IMR-90 (cell line): Measurements from ENCODE around the gene TGM6. TPM values are rescaled to one million over a fixed set of nuclear protein-coding genes. Genes with fewer than 3 reads are reported as not detected.

ENCODE experiments used
- ATAC-seq: fragments of 200-7000 bp; cut with Tn5 transposase; 2 replicates; pipeline ENCODE4 v1.9.1; 2020; ENCODE audit warnings: low read depth, mild to moderate bottlenecking, moderate library complexity
- BruUV-seq: library from RNA; stranded (reverse); fragments of 400-500 nt; replicated peaks from 2 replicates; lab custom pipeline; 2021; lab: Mats Ljungman, UMichigan
- CTCF ChIA-PET: fragments of 300-600 bp; formaldehyde crosslinking; extraction: SDS; loops from one replicate; lab custom pipeline; 2021; ENCODE audit warnings: antibody characterized with exemption; lab: Yijun Ruan, JAX
- POLR2A ChIA-PET: fragments of 300-600 bp; sonication (Branson Sonifier 250); formaldehyde crosslinking; loops from one replicate; lab custom pipeline; 2022; ENCODE audit warnings: antibody characterized with exemption; ENCODE audit not compliant: unreplicated experiment; lab: Charles Lee
- DNase-seq: peaks from one replicate; pipeline ENCODE4 v3.0.0; 2013
- H2AFZ ChIP-seq: replicated peaks from 2 replicates; pipeline ENCODE3; 2013; ENCODE audit warnings: low read length, mild to moderate bottlenecking; ENCODE audit not compliant: poor library complexity
- H2AK5ac ChIP-seq: 2 replicates; pipeline ENCODE4 v1.6.1; 2013; ENCODE audit warnings: low read depth, low read length, inconsistent platforms
- H2AK9ac ChIP-seq: replicated peaks from 2 replicates; pipeline ENCODE3; 2013; ENCODE audit warnings: mild to moderate bottlenecking, low read depth, low read length, moderate library complexity; ENCODE audit not compliant: poor library complexity
- H2BK120ac ChIP-seq: 2 replicates; pipeline ENCODE4 v1.6.1; 2013; ENCODE audit warnings: low read depth, low read length, inconsistent platforms
- H2BK15ac ChIP-seq: 3 replicates; pipeline ENCODE4 v1.6.1; 2013; ENCODE audit warnings: low read depth, low read length, inconsistent platforms
- H2BK20ac ChIP-seq: 2 replicates; pipeline ENCODE4 v1.6.1; 2013; ENCODE audit warnings: low read depth, mild to moderate bottlenecking, inconsistent platforms, low read length, moderate library complexity
- H2BK5ac ChIP-seq: 2 replicates; pipeline ENCODE4 v1.6.1; 2013; ENCODE audit warnings: mild to moderate bottlenecking, low read depth, low read length, inconsistent platforms; ENCODE audit not compliant: poor library complexity, severe bottlenecking
- H3K14ac ChIP-seq: replicated peaks from 2 replicates; pipeline ENCODE4 v1.6.1; 2013; ENCODE audit warnings: low read depth, low read length, inconsistent platforms
- H3K18ac ChIP-seq: 2 replicates; pipeline ENCODE4 v1.6.1; 2013; ENCODE audit warnings: low read depth, low read length, control low read depth
- H3K23ac ChIP-seq: 2 replicates; pipeline ENCODE4 v1.6.1; 2013; ENCODE audit warnings: low read depth, low read length, inconsistent platforms
- H3K27ac ChIP-seq: 2 replicates; pipeline ENCODE4 v1.5.1; 2013; ENCODE audit warnings: mild to moderate bottlenecking, control low read depth, low read length; ENCODE audit not compliant: insufficient read depth
- H3K27me3 ChIP-seq: 2 replicates; pipeline ENCODE4 v1.6.1; 2013; ENCODE audit warnings: low read length; ENCODE audit not compliant: control insufficient read depth, insufficient read depth
- H3K36me3 ChIP-seq: 2 replicates; pipeline ENCODE4 v1.6.1; 2013; ENCODE audit warnings: low read length, mixed read lengths; ENCODE audit not compliant: control insufficient read depth, insufficient read depth
- H3K4ac ChIP-seq: 2 replicates; pipeline ENCODE4 v1.6.1; 2013; ENCODE audit warnings: low read depth, low read length, inconsistent platforms
- H3K4me1 ChIP-seq: 2 replicates; pipeline ENCODE4 v1.6.1; 2013; ENCODE audit warnings: low read length, mixed read lengths; ENCODE audit not compliant: control insufficient read depth, insufficient read depth
- H3K4me2 ChIP-seq: 2 replicates; pipeline ENCODE4 v1.6.1; 2013; ENCODE audit warnings: low read depth, mild to moderate bottlenecking, control low read depth, low read length, moderate library complexity
- H3K4me3 ChIP-seq: 2 replicates; pipeline ENCODE4 v1.5.1; 2013; ENCODE audit warnings: low read depth, mild to moderate bottlenecking, control low read depth, low read length, moderate library complexity; ENCODE audit not compliant: insufficient read depth
- H3K56ac ChIP-seq: 2 replicates; pipeline ENCODE4 v1.6.1; 2013; ENCODE audit warnings: low read length, inconsistent platforms; ENCODE audit not compliant: insufficient read depth; ENCODE audit errors: extremely low read depth
- H3K79me1 ChIP-seq, 2 experiments: 2 replicates each; pipeline ENCODE4 v1.6.1; 2013; ENCODE audit warnings: low read length in 2 of 2, inconsistent platforms in 1 of 2, low read depth in 1 of 2
- H3K9ac ChIP-seq: 2 replicates; pipeline ENCODE4 v1.6.1; 2013; ENCODE audit warnings: low read depth, low read length, control low read depth
- H3K9me1 ChIP-seq: 2 replicates; pipeline ENCODE4 v1.6.1; 2013; ENCODE audit warnings: low read length, inconsistent platforms; ENCODE audit not compliant: insufficient read depth
- H3K9me3 ChIP-seq: 2 replicates; pipeline ENCODE4 v1.6.1; 2013; ENCODE audit warnings: low read length; ENCODE audit not compliant: control insufficient read depth, insufficient read depth
- H4K20me1 ChIP-seq: 2 replicates; pipeline ENCODE4 v1.6.1; 2013; ENCODE audit warnings: low read length, inconsistent platforms; ENCODE audit not compliant: insufficient read depth
- H4K5ac ChIP-seq: 2 replicates; pipeline ENCODE4 v1.6.1; 2013; ENCODE audit warnings: mild to moderate bottlenecking, low read depth, low read length, control low read depth
- H4K8ac ChIP-seq, 2 experiments: 2 replicates each; pipeline ENCODE4 v1.6.1; 2013; ENCODE audit warnings: low read depth in 2 of 2, low read length in 2 of 2, control low read depth in 1 of 2, inconsistent platforms in 1 of 2
- H4K91ac ChIP-seq: 2 replicates; pipeline ENCODE4 v1.6.1; 2013; ENCODE audit warnings: low read depth, low read length, inconsistent platforms; ENCODE audit not compliant: insufficient read depth
- BHLHE40 ChIP-seq: fragments of 150-350 bp; IDR thresholded peaks from 2 replicates; pipeline ENCODE4 v1.6.1; 2016; ENCODE audit warnings: mild to moderate bottlenecking, low read depth, low read length
- CHD1 ChIP-seq: IDR thresholded peaks from 2 replicates; pipeline ENCODE4 v1.6.1; 2012; ENCODE audit warnings: low read depth, low read length, improper control_type of control experiment
- FOS ChIP-seq: fragments of 150-350 bp; IDR thresholded peaks from 2 replicates; pipeline ENCODE4 v1.6.1; 2016; ENCODE audit warnings: low read depth, low read length
- MAFK ChIP-seq: IDR thresholded peaks from 2 replicates; pipeline ENCODE4 v1.6.1; 2012; ENCODE audit warnings: low read depth, low read length, improper control_type of control experiment
- MAZ ChIP-seq: IDR thresholded peaks from 2 replicates; pipeline ENCODE4 v1.6.1; 2012; ENCODE audit warnings: low read depth, mild to moderate bottlenecking, low read length, improper control_type of control experiment, moderate library complexity, borderline replicate concordance
- MXI1 ChIP-seq: IDR thresholded peaks from 2 replicates; pipeline ENCODE4 v1.6.1; 2012; ENCODE audit warnings: low read depth, mild to moderate bottlenecking, low read length, moderate library complexity, borderline replicate concordance
- NFE2L2 ChIP-seq: fragments of 150-350 bp; IDR thresholded peaks from 2 replicates; pipeline ENCODE4 v1.6.1; 2016; ENCODE audit warnings: low read depth, mild to moderate bottlenecking, low read length
- RAD21 ChIP-seq: IDR thresholded peaks from 2 replicates; pipeline ENCODE4 v1.6.1; 2012; ENCODE audit warnings: low read length, improper control_type of control experiment
- RCOR1 ChIP-seq: IDR thresholded peaks from 2 replicates; pipeline ENCODE4 v1.6.1; 2012; ENCODE audit warnings: mild to moderate bottlenecking, low read length, improper control_type of control experiment; ENCODE audit not compliant: insufficient replicate concordance
- RFX5 ChIP-seq: IDR thresholded peaks from 2 replicates; pipeline ENCODE4 v1.8.0; 2012; ENCODE audit warnings: low read depth, mild to moderate bottlenecking, low read length, moderate library complexity
- SMC3 ChIP-seq: fragments of 150-350 bp; IDR thresholded peaks from 2 replicates; pipeline ENCODE4 v1.6.1; 2016; ENCODE audit warnings: low read depth, mild to moderate bottlenecking, antibody characterized with exemption, low read length, moderate library complexity
- WGBS, 2 experiments: methylation state at CpG; one replicate each; pipeline versions ENCODE4 v1.1.5 to v1.1.7; 2013; ENCODE audit warnings: missing lambda C conversion rate in 2 of 2; ENCODE audit not compliant: insufficient read length in 1 of 2; ENCODE audit errors: extremely low coverage in 2 of 2; 5-methylcytosine and 5-hydroxymethylcytosine counted together
- dilution Hi-C: fragments of 300-500 bp; cut with HindIII; formaldehyde crosslinking; loops from one replicate; pipeline ENCODE4 v1.14.3; 2018; ENCODE audit warnings: low sequenced_read_pairs; ENCODE audit not compliant: unreplicated experiment
- in situ Hi-C: fragments of 300-500 bp; cut with MboI; formaldehyde crosslinking; loops from 3 replicates; pipeline ENCODE4 v1.14.3; 2019; ENCODE audit warnings: low sequenced_read_pairs, inconsistent platforms, mixed read lengths
- intact Hi-C: fragments of 100-400 bp; cut with micrococcal nuclease; formaldehyde crosslinking; loops from 2 replicates; pipeline ENCODE4 v1.10.0; 2022
- polyA plus RNA-seq, 3 experiments: library from polyadenylated mRNA; depleted of rRNA; stranded (reverse); fragments of >200 nt; gene quantifications; 2 replicates each; pipeline ENCODE4 v1.2.3, GENCODE V29; 2012; ENCODE audit warnings: low replicate concordance in 1 of 3
- total RNA-seq: library from RNA; depleted of rRNA; stranded (reverse); fragments of >200 nt; gene quantifications from 2 replicates; pipeline ENCODE4 v1.2.3, GENCODE V29; 2012
- TF ChIP-seq, protein P1 (sequence below): conservative IDR thresholded peaks from 2 replicates; pipeline ENCODE4 v1.5.1; 2012; ENCODE audit warnings: mild to moderate bottlenecking, low read depth, low read length, improper control_type of control experiment
- TF ChIP-seq, protein P2 (sequence below): fragments of 150-350 bp; IDR thresholded peaks from 2 replicates; pipeline ENCODE4 v1.6.1; 2017; ENCODE audit warnings: mild to moderate bottlenecking, antibody characterized with exemption, low read length, low read depth

TGM6 gene
- total and polyA plus RNA-seq, 2 of the 4 experiments (the other 2 are of a cell fraction) = not detected

DNA sequence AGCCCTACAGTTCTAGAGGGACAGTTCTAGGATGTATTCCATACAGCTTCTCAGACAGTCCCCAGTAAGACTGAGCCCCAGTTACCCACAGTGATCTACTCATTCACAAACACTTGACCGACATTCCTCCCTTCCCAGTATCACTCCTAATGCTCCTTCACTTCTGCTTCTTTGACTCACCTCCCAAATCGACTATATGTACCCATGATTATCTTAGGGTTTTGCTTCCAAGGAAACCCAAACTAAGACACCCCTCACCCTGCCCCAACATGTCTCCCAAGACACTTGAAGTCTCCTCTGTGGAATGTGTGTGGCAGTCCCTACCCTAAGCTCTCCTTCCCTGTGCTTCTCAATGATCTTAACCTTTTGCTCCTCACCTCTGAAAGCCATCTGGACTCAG is 23.6 kb upstream of the TGM6 start:
- no peak for ATAC-seq

More for the DNA sequence above, 23.6 kb upstream of the TGM6 start:
- H3K79me1 ChIP-seq = no peaks in the 10 kb centered on the region
- no peak overlapping the region for H2AK9ac ChIP-seq
- H3K36me3 ChIP-seq = no peaks in the 10 kb centered on the region
- no peak overlapping the region for H3K4ac ChIP-seq
- H3K27me3 ChIP-seq = no peaks in the 10 kb centered on the region; the same call in 1 of the 2 replicates
- no peak overlapping the region for H2BK5ac ChIP-seq
- no peak overlapping the region for H3K4me2 ChIP-seq
- no peak overlapping the region for H2BK15ac ChIP-seq
- intact Hi-C loops (no loop called here), dilution Hi-C loops (no loop called here), in situ Hi-C loops (no loop called here)
- BruUV-seq = no TSS peak
- TF ChIP-seq RCOR1 (no peak), MAZ (no peak), MAFK (no peak), FOS (no peak), RAD21 (no peak), SMC3 (no peak), NFE2L2 (no peak), BHLHE40 (no peak), RFX5 (no peak), MXI1 (no peak), CHD1 (no peak)
- TF ChIP-seq, protein P1, sequence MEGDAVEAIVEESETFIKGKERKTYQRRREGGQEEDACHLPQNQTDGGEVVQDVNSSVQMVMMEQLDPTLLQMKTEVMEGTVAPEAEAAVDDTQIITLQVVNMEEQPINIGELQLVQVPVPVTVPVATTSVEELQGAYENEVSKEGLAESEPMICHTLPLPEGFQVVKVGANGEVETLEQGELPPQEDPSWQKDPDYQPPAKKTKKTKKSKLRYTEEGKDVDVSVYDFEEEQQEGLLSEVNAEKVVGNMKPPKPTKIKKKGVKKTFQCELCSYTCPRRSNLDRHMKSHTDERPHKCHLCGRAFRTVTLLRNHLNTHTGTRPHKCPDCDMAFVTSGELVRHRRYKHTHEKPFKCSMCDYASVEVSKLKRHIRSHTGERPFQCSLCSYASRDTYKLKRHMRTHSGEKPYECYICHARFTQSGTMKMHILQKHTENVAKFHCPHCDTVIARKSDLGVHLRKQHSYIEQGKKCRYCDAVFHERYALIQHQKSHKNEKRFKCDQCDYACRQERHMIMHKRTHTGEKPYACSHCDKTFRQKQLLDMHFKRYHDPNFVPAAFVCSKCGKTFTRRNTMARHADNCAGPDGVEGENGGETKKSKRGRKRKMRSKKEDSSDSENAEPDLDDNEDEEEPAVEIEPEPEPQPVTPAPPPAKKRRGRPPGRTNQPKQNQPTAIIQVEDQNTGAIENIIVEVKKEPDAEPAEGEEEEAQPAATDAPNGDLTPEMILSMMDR = no peak
- TF ChIP-seq, protein P2, sequence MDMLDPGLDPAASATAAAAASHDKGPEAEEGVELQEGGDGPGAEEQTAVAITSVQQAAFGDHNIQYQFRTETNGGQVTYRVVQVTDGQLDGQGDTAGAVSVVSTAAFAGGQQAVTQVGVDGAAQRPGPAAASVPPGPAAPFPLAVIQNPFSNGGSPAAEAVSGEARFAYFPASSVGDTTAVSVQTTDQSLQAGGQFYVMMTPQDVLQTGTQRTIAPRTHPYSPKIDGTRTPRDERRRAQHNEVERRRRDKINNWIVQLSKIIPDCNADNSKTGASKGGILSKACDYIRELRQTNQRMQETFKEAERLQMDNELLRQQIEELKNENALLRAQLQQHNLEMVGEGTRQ = no peak
- no peak overlapping the region for H4K91ac ChIP-seq
- no peak for DNase-seq
- H3K9ac ChIP-seq = no peak overlapping the region
- H3K9me1 ChIP-seq = no peaks in the 10 kb centered on the region
- no peak overlapping the region for H2AK5ac ChIP-seq
- H2BK120ac ChIP-seq = no peak overlapping the region
- no peak overlapping the region for H2AFZ ChIP-seq
- H3K18ac ChIP-seq = no peak overlapping the region
- CTCF ChIA-PET = no interaction called here
- H4K5ac ChIP-seq = no peak overlapping the region
- H3K4me1 ChIP-seq = no peaks in the 10 kb centered on the region
- H2BK20ac ChIP-seq = no peak overlapping the region
- H3K27ac ChIP-seq = no peak overlapping the region
- H4K8ac ChIP-seq = no peak overlapping the region
- H4K20me1 ChIP-seq = no peaks in the 10 kb centered on the region
- no peak overlapping the region for H3K4me3 ChIP-seq
- no CpG with 5 or more reads among the region's 2 CpGs for WGBS, 2 experiments
- H3K23ac ChIP-seq = no peak overlapping the region
- no peak overlapping the region for H3K14ac ChIP-seq
- POLR2A ChIA-PET = no interaction called here
- H3K56ac ChIP-seq = no peak overlapping the region
- no peaks in the 10 kb centered on the region for H3K9me3 ChIP-seq
